GM18499 (cell line): ENCODE results near the gene CYP2B6.
"Not testable (repeated sequence)": the region's sequence is repeated elsewhere in the genome, so short reads cannot be mapped to it uniquely, and the experiment has no call there.

Source experiments
- ATAC-seq: cut with Tn5 transposase; IDR thresholded peaks from one replicate; pipeline ENCODE4 v1.9.1; 2021; ENCODE audit warnings: moderate number of reproducible peaks; ENCODE audit not compliant: insufficient read depth, unreplicated experiment

The CYP2B6 gene

DNA sequence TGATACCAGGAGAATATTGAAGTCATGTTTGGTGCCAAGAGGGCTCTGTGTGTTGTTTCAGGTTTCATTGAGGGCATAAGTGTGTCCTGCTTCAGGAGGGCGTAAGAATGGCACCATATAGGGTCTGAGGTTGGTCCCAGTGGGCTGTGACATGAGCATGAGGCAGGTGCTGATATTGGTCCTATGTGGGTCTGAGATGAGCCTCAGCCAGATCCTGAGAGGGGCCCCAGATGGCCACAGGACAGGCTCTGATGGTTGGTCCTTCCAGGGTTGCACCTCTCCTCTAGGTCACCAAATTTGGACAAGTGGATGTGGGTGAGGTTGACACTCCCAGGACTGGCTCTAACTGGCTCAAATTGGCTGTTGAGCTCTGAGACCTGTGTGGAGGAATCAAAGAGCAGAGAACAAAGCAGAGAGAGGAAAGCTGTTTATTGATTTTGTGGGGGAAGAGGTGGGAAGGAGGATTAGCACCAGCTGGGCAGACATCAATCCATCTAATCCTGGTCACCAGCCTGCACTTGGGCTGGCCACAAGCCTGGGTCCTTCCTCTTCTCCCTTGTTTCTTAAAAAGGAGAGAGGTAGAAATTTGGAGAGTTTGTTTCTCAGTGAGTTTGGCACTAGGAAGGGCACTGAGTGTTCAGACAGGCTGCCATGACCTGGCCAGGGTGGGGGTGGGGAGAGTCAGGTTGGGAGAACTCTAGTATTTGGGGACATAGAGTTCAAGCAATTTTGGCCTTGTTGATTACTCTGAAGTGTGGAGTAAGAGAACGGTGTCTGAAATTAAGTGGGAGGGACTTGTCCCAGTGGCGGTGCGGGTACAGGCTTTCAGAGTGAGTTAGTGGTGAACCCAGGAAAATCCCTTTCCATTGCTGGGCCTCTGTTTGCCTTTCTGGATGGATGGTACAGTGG lies 38.7 kb downstream of the CYP2B6 start:
- ATAC-seq, result no peak

DNA sequence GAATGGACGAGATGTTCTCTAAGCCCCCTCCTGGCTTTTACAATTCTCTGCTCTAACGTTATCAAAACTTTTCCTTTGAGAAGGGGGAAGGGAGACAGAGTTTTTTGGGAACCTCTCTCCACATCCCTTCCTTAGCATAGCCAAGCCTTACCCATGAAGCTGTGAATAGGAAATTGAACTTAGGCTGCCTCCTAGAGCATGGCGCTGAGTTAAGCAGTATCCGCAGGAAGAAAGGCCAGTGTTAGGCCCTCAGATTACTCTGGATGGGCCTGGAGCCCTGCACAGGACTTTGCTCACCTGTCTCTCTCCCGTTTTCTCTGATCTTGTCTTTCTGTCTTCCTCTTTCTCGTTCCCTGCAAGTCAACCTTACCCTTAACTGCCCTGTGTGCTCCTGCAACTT lies 39.6 kb downstream of the CYP2B6 start:
- ATAC-seq, result no peak

DNA sequence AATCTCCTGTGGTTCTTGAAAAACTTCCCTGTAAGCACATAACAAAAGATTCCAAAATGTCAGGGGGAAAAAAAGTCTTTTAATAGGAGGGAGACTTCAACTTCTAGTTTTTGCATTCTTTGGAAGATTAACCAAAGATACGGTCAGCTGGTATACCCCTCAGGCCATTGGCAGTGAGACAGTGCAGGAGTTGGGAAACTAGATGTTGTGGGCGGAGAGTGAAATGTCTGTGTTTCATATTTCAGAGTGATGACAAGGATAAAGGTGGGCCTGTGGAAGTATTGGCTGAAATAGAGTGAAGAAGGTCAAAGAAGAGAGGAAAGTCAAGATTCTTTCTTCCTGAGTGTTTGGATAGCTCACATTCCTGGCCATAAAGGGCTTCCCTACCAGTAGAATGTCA lies 40.8 kb downstream of the CYP2B6 start:
- ATAC-seq, result no peak

DNA sequence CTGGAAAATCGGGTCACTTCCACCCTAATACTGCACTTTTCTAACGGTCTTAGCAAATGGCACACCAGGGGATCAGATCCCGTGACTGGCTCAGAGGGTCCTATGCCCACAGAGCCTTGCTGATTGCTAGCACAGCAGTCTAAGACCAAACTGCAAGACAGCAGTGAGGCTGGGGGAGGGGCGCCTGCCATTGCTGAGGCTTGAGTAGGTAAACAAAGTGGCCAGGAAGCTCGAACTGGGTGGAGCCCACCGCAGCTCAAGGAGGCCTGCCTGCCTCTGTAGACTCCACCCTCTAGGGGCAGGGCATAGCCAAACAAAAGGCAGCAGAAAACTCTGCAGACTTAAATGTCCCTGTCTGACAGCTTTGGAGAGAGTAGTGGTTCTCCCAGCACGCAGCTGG lies 42.2 kb downstream of the CYP2B6 start:
- not testable (repeated sequence) for ATAC-seq

DNA sequence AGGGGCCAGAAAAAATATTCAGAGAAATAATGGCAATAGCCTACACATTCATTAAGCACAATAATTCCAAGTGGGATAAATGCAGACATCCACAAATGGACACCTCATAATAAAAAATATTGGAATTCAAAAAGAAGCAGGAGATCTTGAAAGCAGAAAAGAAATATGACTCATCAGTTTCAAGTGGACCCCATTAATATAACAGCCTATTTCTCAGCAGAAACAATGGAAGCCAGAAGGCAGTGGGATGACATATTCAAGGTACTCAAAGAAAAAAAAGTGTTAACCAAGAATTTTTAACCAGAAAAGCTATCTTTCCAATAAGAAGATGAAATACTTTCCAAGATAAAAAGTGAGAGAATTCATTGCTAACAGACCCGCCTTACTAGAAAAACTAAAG lies 48.7 kb downstream of the CYP2B6 start:
- ATAC-seq, result no peak

DNA sequence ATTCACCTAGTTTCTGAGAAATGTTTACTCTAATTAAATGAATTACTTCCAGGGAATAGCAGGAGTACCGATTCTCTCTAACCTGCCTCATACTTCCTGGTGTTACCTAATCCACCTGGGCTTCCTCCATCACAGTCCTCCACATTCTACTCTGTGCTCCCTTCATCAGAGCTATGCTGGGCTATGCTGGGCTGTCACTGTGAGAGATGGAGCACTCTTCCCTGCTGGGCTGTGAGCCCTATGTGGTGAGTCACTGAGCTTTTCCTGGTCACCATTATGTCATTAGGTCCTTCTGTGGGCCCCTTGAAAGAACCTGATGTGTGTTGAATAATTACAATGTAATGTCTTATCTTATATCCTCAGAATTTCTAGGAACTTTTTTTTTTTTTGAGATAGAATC lies 54.0 kb downstream of the CYP2B6 start:
- ATAC-seq, result not testable (repeated sequence)

DNA sequence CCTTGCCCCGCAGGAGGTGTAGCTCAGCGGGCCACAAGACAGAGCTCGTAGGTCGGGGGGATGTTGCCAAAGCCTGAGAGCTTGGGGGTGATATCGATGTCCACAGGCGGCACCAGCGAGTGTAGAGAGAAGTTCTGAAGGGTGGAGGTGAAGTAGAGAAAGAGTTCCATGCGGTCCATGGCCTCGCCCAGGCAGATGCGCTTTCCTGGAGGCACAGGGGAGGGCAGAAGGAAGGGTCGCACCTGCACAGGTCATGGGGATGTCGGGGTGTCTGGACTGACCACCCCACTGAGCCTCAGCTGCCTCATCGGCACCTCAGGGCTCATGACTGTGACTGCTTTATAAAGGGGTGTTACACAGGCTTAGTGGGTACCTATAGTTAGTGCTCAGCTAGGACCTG lies 59.3 kb downstream of the CYP2B6 start:
- no peak for ATAC-seq

DNA sequence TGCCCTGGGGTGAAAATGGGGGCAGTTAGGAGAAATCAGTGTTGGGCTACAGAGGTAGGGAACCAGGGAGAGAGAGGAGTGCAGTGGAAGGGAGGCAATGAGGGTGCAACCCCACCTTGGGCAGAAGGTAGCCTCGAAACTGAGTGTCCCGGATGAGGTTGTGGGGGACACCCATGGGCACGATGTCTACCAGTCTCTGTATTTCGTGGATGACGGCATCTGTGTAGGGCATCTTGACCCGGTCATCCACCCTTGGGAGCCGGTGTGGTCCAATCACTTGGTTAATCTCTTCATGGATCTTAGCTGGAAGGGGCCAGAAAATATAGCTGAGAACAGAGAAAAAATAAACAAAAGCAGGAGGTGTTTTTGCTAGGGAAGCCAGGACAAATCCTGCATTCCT lies 61.1 kb downstream of the CYP2B6 start:
- not testable (repeated sequence) for ATAC-seq

DNA sequence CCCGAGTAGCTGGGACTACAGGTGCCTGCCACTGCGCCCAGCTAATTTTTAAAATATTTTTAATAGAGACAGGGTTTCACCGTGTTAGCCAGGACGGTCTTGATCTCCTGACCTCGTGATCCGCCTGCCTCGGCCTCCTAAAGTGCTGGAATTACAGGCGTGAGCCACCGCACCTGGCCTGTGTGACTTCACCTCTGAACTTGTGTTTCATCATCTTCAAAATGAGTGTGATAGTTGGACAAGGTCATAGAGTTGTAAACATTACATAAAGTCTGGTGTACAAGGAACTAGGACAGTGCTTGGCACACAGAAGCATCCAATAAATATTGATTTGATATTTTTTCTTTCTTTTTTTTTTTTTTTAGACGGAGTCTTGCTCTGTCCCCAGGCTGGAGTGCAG lies 62.2 kb downstream of the CYP2B6 start:
- not testable (repeated sequence) for ATAC-seq

DNA sequence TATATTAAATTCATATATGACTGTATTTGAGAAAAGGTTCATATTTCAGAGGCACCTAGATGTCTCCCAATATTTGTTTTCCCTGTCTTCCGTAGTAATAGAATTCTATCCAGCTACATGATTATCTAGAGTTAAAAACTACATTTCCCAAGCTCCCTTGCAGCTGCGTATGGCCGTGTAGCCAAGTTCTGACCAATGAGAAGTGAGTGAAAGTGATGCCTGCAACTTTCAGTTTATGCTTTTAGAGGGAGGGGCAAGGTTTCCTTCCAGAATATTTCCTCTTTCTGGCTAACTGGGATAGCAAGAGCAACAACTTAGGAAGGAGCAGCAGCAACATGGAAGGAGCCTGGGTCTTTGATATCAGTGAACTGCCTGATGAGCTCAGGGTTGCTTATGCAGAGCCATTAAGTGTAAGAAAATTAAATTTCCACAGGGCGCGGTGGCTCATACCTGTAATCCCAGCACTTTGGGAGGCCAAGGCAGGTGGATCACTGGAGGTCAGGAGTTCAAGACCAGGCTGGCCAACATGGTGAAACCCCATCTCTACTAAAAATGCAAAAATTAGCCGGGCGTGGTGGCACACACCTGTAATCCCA lies 74.0 kb downstream of the CYP2B6 start:
- ATAC-seq, result no peak
